ENCODE data around the gene RB1.
"Not testable (repeated sequence)": the region's sequence is repeated elsewhere in the genome, so short reads cannot be mapped to it uniquely, and the experiment has no call there.

RB1 gene

DNA sequence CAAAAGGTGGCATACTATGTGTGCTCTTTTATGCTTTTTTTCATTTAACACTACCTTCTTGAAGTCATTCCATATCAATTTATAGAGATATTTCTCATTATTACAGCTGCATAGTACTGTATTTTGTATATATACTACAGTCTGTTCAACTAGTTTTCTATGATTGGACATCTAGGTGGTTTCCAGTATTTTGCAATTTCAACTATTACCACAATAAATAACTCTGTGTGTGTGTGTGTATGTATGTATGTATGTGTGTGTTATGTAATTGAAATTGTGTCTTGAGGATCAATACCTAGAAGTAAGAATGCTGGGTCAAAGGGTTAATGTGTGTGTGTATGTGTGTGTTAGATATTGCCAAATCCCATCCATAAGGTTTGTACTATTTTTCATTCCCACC is 102.3 kb downstream of the RB1 start:
- Histone ChIP-seq H3K36me3 (ENCODE audit: insufficient read depth, low read length) (no peaks in the 10 kb centered on the region), H3K27ac (ENCODE audit: low read depth, low read length) (no peak overlapping the region), H3K9ac (ENCODE audit: low read depth, low read length) (no peak overlapping the region), H3K4me1 (ENCODE audit: insufficient read depth, low read length) (peaks cover 9% of the 10 kb centered on the region; the same call in 1 of the 2 replicates), H3K27me3 (ENCODE audit: insufficient read depth, low read length) (no peaks in the 10 kb centered on the region), H3K9me3 (ENCODE audit: insufficient read depth, low read depth, low read length) (no peaks in the 10 kb centered on the region), H3K4me3 (ENCODE audit: low read length) (no peak overlapping the region)

- Histone ChIP-seq H3K9ac (ENCODE audit: low read depth, low read length) (no peak overlapping the region), H3K36me3 (ENCODE audit: insufficient read depth, low read length) (no peaks in the 10 kb centered on the region), H3K9me3 (ENCODE audit: insufficient read depth, low read depth, low read length) (no peaks in the 10 kb centered on the region), H3K27ac (ENCODE audit: low read depth, low read length) (no peak overlapping the region), H3K4me1 (ENCODE audit: insufficient read depth, low read length) (peaks cover 22% of the 10 kb centered on the region), H3K4me3 (ENCODE audit: low read length) (peak overlapping the region; percentile 69), H3K27me3 (ENCODE audit: insufficient read depth, low read length) (no peaks in the 10 kb centered on the region)
- 81% methylated on average over 4 of the region's 5 CpGs for WGBS
These were observed 106.6 kb downstream of the RB1 start for GRCh38 chr13:48410199-48410598.

DNA sequence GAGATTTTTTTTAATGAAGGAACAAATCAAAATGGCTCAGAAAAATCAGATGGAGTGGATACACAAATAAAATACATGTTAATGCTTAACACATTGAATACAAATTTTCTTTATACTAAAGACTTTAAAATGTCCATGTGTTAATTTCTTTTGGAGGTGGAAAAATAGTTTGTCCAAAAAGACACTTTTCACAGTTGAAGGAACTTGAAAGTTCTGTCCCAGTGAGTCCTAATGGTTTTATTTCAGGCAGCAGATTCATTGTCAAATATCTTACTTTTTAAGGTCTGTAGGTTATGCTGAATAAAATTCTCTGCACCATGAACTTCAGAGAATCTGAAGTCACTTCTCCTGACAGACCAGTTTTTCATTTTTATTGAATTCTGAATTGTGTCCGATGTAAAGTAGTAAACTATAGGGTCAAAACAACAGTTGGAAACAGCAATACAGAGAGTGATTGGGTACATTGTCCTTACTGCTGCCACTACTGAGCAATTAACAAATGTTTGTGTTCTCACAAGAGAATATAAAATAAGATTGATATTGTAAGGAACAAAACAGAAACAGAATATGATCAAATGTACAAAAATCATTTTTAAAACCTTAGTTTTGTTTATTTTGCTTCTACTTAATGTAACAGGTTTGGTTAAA is 107.7 kb downstream of the RB1 start:
- Histone ChIP-seq H3K9me3 (ENCODE audit: insufficient read depth, low read depth, low read length) (no peaks in the 10 kb centered on the region), H3K27ac (ENCODE audit: low read depth, low read length) (peak overlapping the region; percentile 27; the same call in 1 of the 2 replicates), H3K4me3 (ENCODE audit: low read length) (peak overlapping the region; percentile 69), H3K36me3 (ENCODE audit: insufficient read depth, low read length) (no peaks in the 10 kb centered on the region), H3K4me1 (ENCODE audit: insufficient read depth, low read length) (peaks cover 22% of the 10 kb centered on the region), H3K27me3 (ENCODE audit: insufficient read depth, low read length) (no peaks in the 10 kb centered on the region), H3K9ac (ENCODE audit: low read depth, low read length) (peak overlapping the region; percentile 82)
- 7% methylated on average over 1 of the region's 1 CpG for WGBS

GRCh38 chr13:48411841-48412531 is 108.4 kb downstream of the RB1 start:
- WGBS: 2% methylated on average over 10 of the region's 13 CpGs
- Histone ChIP-seq H3K4me3 (ENCODE audit: low read length) (peak overlapping the region; percentile 69), H3K4me1 (ENCODE audit: insufficient read depth, low read length) (peaks cover 22% of the 10 kb centered on the region), H3K27me3 (ENCODE audit: insufficient read depth, low read length) (no peaks in the 10 kb centered on the region), H3K27ac (ENCODE audit: low read depth, low read length) (peak overlapping the region; percentile 67), H3K9me3 (ENCODE audit: insufficient read depth, low read depth, low read length) (no peaks in the 10 kb centered on the region), H3K9ac (ENCODE audit: low read depth, low read length) (peak overlapping the region; percentile 82), H3K36me3 (ENCODE audit: insufficient read depth, low read length) (no peaks in the 10 kb centered on the region)

- Histone ChIP-seq H3K4me3 (ENCODE audit: low read length) (peak within 1 kb of the TSS; percentile 69), H3K9ac (ENCODE audit: low read depth, low read length) (peak within 1 kb of the TSS; percentile 82), H3K27ac (ENCODE audit: low read depth, low read length) (peak within 1 kb of the TSS; percentile 67)
These were observed 109.4 kb downstream of the RB1 start, which contains the start of gene LPAR6 for GRCh38 chr13:48412881-48413351. TSS of gene LPAR6 (minus strand) at chr13:48413113. CDS start at chr13:48412423, 690 bp downstream.

GRCh38 chr13:48414501-48414900 is 111.0 kb downstream of the RB1 start:
- no peak overlapping the region for H3K27ac ChIP-seq (ENCODE audit: low read depth, low read length)
- H3K4me3 ChIP-seq (ENCODE audit: low read length): no peak overlapping the region
- no peaks in the 10 kb centered on the region for H3K27me3 ChIP-seq (ENCODE audit: insufficient read depth, low read length)
- H3K9ac ChIP-seq (ENCODE audit: low read depth, low read length): no peak overlapping the region
- no peaks in the 10 kb centered on the region for H3K9me3 ChIP-seq (ENCODE audit: insufficient read depth, low read depth, low read length)
- H3K36me3 ChIP-seq (ENCODE audit: insufficient read depth, low read length): no peaks in the 10 kb centered on the region
- peaks cover 22% of the 10 kb centered on the region for H3K4me1 ChIP-seq (ENCODE audit: insufficient read depth, low read length)

More at GRCh38 chr13:48412881-48413351, 109.4 kb downstream of the RB1 start, which contains the start of gene LPAR6:
- Histone ChIP-seq H3K27me3 (ENCODE audit: insufficient read depth, low read length) (no peaks in the 10 kb centered on the region), H3K36me3 (ENCODE audit: insufficient read depth, low read length) (no peaks in the 10 kb centered on the region), H3K9me3 (ENCODE audit: insufficient read depth, low read depth, low read length) (no peaks in the 10 kb centered on the region), H3K4me1 (ENCODE audit: insufficient read depth, low read length) (peaks cover 22% of the 10 kb centered on the region)
- WGBS: 6% methylated on average over 4 of the region's 4 CpGs

DNA sequence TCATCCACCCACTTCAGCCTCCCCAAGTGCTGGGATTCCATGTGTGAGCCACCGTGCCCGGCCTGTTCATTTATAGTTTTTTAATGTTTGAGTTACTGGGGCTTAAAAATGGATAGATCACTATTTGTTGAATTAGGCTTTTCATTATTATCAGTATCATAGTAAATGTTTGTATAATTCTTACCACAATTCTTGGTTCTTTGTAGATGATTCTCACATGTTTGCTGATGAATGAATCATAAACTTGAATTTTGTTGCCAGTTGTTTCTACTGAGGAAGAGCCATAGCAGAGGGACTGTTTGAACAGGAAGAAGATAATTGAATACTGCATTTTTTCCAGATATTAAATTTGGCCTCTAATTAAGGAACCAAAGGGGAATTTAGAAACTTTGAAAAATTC is 112.0 kb downstream of the RB1 start:
- Histone ChIP-seq H3K9ac (ENCODE audit: low read depth, low read length) (no peak overlapping the region), H3K36me3 (ENCODE audit: insufficient read depth, low read length) (no peaks in the 10 kb centered on the region)
- WGBS: no CpG with 5 or more reads among the region's 2 CpGs

GRCh38 chr13:48422003-48422402 is 118.5 kb downstream of the RB1 start:
- not testable (repeated sequence) for H3K9ac ChIP-seq (ENCODE audit: low read depth, low read length); H3K27ac ChIP-seq (ENCODE audit: low read depth, low read length); H3K9me3 ChIP-seq (ENCODE audit: insufficient read depth, low read depth, low read length); H3K27me3 ChIP-seq (ENCODE audit: insufficient read depth, low read length); H3K36me3 ChIP-seq (ENCODE audit: insufficient read depth, low read length); H3K4me1 ChIP-seq (ENCODE audit: insufficient read depth, low read length); H3K4me3 ChIP-seq (ENCODE audit: low read length)
- WGBS: 96% methylated on average over 5 of the region's 5 CpGs

More for the DNA sequence above, 112.0 kb downstream of the RB1 start:
- Histone ChIP-seq H3K9me3 (ENCODE audit: insufficient read depth, low read depth, low read length) (no peaks in the 10 kb centered on the region), H3K27ac (ENCODE audit: low read depth, low read length) (no peak overlapping the region), H3K27me3 (ENCODE audit: insufficient read depth, low read length) (no peaks in the 10 kb centered on the region), H3K4me1 (ENCODE audit: insufficient read depth, low read length) (peaks cover 14% of the 10 kb centered on the region), H3K4me3 (ENCODE audit: low read length) (no peak overlapping the region)

DNA sequence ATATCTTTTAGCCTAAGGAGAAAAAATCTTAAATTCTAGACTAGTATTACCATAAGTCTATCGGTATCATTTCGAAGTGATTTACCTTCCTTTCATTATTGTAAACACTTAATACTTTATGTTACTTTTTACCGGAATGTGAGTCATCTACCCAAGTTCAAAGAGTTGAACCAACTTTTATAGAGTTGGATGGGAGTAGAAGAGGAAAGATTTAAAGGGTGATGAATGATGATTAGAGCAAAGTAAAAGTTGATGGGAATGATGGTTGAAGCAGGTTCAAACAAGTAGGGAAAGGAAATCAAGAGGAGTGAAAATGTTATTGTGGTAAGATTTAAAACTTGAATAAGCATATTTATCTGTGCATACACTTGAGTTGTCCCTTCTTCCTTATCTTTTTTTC is 120.7 kb downstream of the RB1 start:
- H3K9me3 ChIP-seq (ENCODE audit: insufficient read depth, low read depth, low read length): no peaks in the 10 kb centered on the region
- no peaks in the 10 kb centered on the region for H3K27me3 ChIP-seq (ENCODE audit: insufficient read depth, low read length)
- WGBS: 100% methylated on average over 3 of the region's 3 CpGs

GRCh38 chr13:48426052-48426451 is 122.5 kb downstream of the RB1 start:
- Histone ChIP-seq H3K9ac (ENCODE audit: low read depth, low read length) (no peak overlapping the region), H3K4me3 (ENCODE audit: low read length) (no peak overlapping the region), H3K27me3 (ENCODE audit: insufficient read depth, low read length) (no peaks in the 10 kb centered on the region), H3K27ac (ENCODE audit: low read depth, low read length) (no peak overlapping the region), H3K36me3 (ENCODE audit: insufficient read depth, low read length) (no peaks in the 10 kb centered on the region), H3K4me1 (ENCODE audit: insufficient read depth, low read length) (no peaks in the 10 kb centered on the region), H3K9me3 (ENCODE audit: insufficient read depth, low read depth, low read length) (no peaks in the 10 kb centered on the region)

More for the DNA sequence above, 120.7 kb downstream of the RB1 start:
- H3K4me3 ChIP-seq (ENCODE audit: low read length): no peak overlapping the region
- H3K27ac ChIP-seq (ENCODE audit: low read depth, low read length): no peak overlapping the region
- H3K9ac ChIP-seq (ENCODE audit: low read depth, low read length): no peak overlapping the region
- H3K4me1 ChIP-seq (ENCODE audit: insufficient read depth, low read length): no peaks in the 10 kb centered on the region
- H3K36me3 ChIP-seq (ENCODE audit: insufficient read depth, low read length): no peaks in the 10 kb centered on the region

DNA sequence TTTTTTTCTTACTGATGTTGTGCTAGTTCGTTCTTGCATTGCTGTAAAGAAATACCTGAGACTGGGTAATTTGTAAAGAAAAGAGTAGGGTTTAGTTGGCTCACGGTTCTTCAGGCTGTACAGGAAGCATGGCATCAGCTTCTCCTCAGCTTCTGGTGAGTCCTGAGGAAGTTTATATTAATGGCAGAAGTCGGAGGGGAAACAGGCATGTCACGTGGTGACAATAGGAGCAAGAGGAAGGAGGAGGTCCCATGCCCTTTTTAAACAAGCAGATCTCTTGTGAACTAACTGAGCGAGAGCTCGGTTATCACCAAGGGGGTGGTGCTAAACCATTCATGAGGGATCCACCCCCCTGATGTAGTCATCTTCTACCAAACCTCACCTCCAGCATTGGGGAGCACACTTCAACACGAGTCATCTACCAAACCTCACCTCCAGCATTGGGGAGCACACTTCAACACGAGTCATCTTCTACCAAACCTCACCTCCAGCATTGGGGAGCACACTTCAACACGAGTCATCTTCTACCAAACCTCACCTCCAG is 123.3 kb downstream of the RB1 start:
- not testable (repeated sequence) for H3K4me3 ChIP-seq (ENCODE audit: low read length); H3K9ac ChIP-seq (ENCODE audit: low read depth, low read length); H3K27ac ChIP-seq (ENCODE audit: low read depth, low read length); H3K36me3 ChIP-seq (ENCODE audit: insufficient read depth, low read length); H3K4me1 ChIP-seq (ENCODE audit: insufficient read depth, low read length); H3K9me3 ChIP-seq (ENCODE audit: insufficient read depth, low read depth, low read length); H3K27me3 ChIP-seq (ENCODE audit: insufficient read depth, low read length)
- WGBS: 94% methylated on average over 8 of the region's 9 CpGs

Data from HUES64 (cell line).